Raji (cell line): ENCODE results near the gene ATAD5.

ENCODE experiments used
- POLR2A ChIP-seq: IDR thresholded peaks from 2 replicates; pipeline ENCODE4 v1.6.1; 2011; ENCODE audit warnings: low read depth, low read length, control low read depth; ENCODE audit not compliant: insufficient read depth

Gene ATAD5, protein sequence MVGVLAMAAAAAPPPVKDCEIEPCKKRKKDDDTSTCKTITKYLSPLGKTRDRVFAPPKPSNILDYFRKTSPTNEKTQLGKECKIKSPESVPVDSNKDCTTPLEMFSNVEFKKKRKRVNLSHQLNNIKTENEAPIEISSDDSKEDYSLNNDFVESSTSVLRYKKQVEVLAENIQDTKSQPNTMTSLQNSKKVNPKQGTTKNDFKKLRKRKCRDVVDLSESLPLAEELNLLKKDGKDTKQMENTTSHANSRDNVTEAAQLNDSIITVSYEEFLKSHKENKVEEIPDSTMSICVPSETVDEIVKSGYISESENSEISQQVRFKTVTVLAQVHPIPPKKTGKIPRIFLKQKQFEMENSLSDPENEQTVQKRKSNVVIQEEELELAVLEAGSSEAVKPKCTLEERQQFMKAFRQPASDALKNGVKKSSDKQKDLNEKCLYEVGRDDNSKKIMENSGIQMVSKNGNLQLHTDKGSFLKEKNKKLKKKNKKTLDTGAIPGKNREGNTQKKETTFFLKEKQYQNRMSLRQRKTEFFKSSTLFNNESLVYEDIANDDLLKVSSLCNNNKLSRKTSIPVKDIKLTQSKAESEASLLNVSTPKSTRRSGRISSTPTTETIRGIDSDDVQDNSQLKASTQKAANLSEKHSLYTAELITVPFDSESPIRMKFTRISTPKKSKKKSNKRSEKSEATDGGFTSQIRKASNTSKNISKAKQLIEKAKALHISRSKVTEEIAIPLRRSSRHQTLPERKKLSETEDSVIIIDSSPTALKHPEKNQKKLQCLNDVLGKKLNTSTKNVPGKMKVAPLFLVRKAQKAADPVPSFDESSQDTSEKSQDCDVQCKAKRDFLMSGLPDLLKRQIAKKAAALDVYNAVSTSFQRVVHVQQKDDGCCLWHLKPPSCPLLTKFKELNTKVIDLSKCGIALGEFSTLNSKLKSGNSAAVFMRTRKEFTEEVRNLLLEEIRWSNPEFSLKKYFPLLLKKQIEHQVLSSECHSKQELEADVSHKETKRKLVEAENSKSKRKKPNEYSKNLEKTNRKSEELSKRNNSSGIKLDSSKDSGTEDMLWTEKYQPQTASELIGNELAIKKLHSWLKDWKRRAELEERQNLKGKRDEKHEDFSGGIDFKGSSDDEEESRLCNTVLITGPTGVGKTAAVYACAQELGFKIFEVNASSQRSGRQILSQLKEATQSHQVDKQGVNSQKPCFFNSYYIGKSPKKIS (N-terminal part only)

DNA sequence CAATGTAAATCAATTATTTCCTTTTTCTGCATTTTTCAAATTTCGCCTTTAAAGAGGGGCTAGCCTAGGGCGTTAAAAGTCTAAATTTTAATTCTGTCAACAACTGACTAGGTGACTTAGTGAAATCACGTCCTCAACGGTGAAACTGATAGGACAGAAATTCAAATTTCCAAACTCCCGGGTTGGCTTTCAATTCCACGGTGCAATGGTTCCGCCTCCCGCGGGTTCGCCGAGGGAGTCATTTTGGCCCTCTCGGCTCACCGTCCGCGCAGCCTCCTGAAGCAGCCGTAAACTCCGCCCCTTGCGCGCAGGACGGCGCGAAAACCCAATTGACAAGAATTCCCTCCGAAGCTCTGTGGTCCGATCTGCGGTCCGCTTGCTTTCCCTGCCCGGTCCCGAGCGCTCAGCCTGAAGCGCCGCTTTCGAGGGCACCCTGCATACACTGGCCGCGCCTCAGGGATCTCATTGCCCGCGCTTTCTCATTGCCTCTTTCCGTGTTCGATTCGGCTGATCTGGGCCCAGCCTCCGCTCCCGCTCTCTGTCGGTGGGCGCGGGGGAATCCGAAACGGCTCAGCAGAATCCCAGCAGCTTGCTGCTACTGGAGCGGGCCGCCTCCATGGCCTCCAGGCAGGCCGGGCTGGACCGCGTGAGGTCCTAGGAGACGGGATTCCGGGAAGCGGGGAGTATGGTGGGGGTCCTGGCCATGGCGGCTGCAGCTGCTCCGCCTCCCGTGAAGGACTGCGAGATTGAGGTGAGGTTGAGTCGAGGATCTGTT, at the start of gene ATAD5:
Gene ATAD5, plus strand, starts transcription at position 304 of the 775 bp plus-strand sequence. Its CDS starts 382 bp downstream, at position 686.
- TF ChIP-seq POLR2A = peak; percentile 83

GRCh38 chr17:30782206-30782605, 49.6 kb upstream of the ATAD5 start:
- no peak for TF ChIP-seq POLR2A

GRCh38 chr17:30788918-30789317, 42.8 kb upstream of the ATAD5 start:
- no peak for TF ChIP-seq POLR2A

DNA sequence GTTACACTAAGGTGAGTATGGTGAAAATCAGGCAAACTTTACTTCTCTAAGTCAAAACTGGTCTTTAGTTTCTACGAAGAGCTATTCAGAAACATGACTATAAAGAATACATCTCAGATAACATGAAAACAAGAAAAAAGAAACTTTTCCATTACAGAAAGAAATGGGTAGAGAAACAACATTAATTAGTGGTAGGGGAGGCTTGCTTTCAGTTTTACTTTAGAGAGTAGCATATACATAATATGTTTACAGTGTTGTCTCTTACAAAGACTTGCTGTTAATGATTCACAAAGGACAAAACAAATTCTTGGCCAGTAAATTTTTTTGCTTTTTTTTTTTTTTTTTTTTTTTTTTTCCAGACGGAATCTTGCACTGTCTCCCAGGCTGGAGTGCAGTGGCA, 41.5 kb upstream of the ATAD5 start:
- no peak for TF ChIP-seq POLR2A

GRCh38 chr17:30793282-30793977, 38.3 kb upstream of the ATAD5 start:
- no peak for TF ChIP-seq POLR2A

GRCh38 chr17:30794372-30794771, 37.4 kb upstream of the ATAD5 start:
- TF ChIP-seq POLR2A = no peak

DNA sequence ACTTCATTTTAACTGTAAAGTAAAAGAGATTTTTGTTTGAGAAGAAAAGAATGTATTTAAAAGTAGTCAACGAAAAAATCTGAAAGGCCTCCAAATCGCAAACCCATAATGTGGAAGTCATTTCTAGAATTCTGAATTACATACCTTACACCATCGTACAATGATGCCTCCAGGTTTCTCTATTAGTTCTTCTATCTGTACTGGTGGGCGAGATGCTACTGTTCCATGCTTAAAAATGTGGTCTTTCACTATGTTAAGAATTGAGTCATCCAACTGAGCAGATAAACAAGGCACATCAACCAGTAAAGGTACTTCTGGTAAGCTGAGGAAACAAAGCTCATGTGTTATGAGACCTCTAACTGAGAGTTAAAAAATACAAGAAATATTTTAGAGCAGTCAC, 35.8 kb upstream of the ATAD5 start:
- no peak for TF ChIP-seq POLR2A

- TF ChIP-seq POLR2A = no peak
Observed at GRCh38 chr17:30801671-30802070, 30.1 kb upstream of the ATAD5 start.

- no peak for TF ChIP-seq POLR2A
Observed at GRCh38 chr17:30805944-30806456, 25.8 kb upstream of the ATAD5 start.

DNA sequence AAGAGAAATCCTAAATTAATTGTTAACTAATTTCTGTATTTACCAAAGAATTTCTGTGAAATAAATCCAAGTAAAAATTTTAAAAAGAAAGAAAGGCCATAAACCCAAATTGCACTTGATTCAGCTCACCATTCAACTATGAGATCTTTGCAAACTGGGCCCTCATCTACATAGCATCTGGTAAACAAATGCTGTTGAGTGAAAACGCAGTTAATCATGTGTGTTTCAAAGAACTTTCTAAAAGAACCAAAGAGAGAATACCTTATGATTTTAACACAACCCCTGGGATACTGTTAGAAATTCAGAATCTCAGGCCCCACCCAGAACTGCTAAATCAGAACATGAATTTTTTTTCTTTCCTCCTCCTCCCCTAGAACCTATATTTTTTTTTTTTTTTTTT, 23.9 kb upstream of the ATAD5 start:
- TF ChIP-seq POLR2A = no peak

GRCh38 chr17:30808785-30809286, 22.9 kb upstream of the ATAD5 start:
- TF ChIP-seq POLR2A = peak; percentile 48; the same call in 1 of the 2 replicates

DNA sequence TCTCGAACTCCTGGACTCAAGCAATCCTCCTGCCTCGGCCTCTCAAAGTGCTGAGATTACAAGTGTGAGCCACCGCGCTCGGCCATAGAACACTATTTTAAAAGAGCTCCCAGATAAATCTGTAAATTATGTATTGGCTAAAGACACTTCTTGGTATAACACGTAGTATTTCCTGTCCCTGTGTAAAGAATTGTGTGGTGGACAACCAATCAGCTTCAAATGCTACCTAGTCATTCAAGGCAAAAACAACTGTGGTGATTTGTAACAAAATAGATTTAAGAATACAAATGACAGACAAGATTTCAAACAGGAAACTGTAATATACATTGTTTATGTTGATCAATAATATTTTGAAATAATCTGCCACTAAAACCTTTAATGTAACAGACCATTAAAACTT, 21.9 kb upstream of the ATAD5 start:
- TF ChIP-seq POLR2A = no peak
